Left lung (tissue), 10 donors: ENCODE data around the gene MYO7A. TPM values are rescaled to one million over a fixed set of nuclear protein-coding genes. Genes with fewer than 3 reads are reported as not detected.
A peak's percentile ranks its signal among the peaks of the same experiment; 100 is the strongest.

Experiments
- ATAC-seq: fragments of 200-7000 bp; cut with Tn5 transposase; one replicate; pipeline ENCODE4 v1.9.1; 2020; ENCODE audit warnings: moderate library complexity
- DNase-seq, 4 donors: peaks; one replicate each; pipeline ENCODE4 v3.0.0-alpha.2; 2013 to 2020
- H3K27ac ChIP-seq, 2 donors: fragments of 200-600 bp; sonication (generic) in 1 of 2; one replicate each; pipeline versions ENCODE4 v1.5.0 to v1.8.0; 2020 to 2021
- H3K27me3 ChIP-seq, 2 donors: fragments of 200-600 bp; sonication (generic) in 1 of 2; one replicate each; pipeline versions ENCODE4 v1.5.0 to v1.8.0; 2020 to 2021
- H3K36me3 ChIP-seq, 2 donors: fragments of 200-600 bp; sonication (generic) in 1 of 2; one replicate each; pipeline versions ENCODE4 v1.5.0 to v1.8.0; 2020 to 2021
- H3K4me1 ChIP-seq, 2 donors: fragments of 200-600 bp; one replicate each; pipeline ENCODE4 v1.8.0; 2021
- H3K4me3 ChIP-seq, 2 donors: fragments of 200-600 bp; sonication (generic) in 1 of 2; one replicate each; pipeline versions ENCODE4 v1.5.0 to v1.8.0; 2020 to 2021; ENCODE audit warnings: mild to moderate bottlenecking in 1 of 2
- H3K9me3 ChIP-seq, 2 donors: fragments of 200-600 bp; sonication (generic) in 1 of 2; one replicate each; pipeline versions ENCODE4 v1.5.0 to v1.8.0; 2020 to 2021
- intact Hi-C, 2 donors: fragments of 100-400 bp; cut with DNase I; formaldehyde crosslinking; loops; one replicate each; pipeline versions ENCODE4 v1.11.2 to v1.14.2; 2022
- polyA plus RNA-seq, 6 donors: library from polyadenylated mRNA; unstranded; fragments of 120-200 nt; gene quantifications; one replicate each; pipeline ENCODE4 v1.2.1, GENCODE V29; 2013; ENCODE audit not compliant: insufficient read length in 6 of 6
- total RNA-seq, 2 donors: library from RNA; stranded (reverse); fragmentation: NEBNext Ultra II Directional; extraction: Animal tissue kit (Norgen Biotek cat#: 25700); gene quantifications; one replicate each; pipeline ENCODE4 v1.2.1, GENCODE V29; 2021
- TF ChIP-seq, protein P1 (sequence below), 2 donors: fragments of 200-600 bp; sonication (generic) in 1 of 2; IDR thresholded peaks; one replicate each; pipeline versions ENCODE4 v1.5.0 to v1.8.0; 2021; ENCODE audit warnings: antibody characterized with exemption in 2 of 2
- donor health status: DM: no; HTN: yes; CAD: no.
- donor health status: DM: no; HTN: no; CAD: no.

MYO7A gene
- total and polyA plus RNA-seq, 8 donors: 4.8 to 13.5 (median 5.8) TPM

DNA sequence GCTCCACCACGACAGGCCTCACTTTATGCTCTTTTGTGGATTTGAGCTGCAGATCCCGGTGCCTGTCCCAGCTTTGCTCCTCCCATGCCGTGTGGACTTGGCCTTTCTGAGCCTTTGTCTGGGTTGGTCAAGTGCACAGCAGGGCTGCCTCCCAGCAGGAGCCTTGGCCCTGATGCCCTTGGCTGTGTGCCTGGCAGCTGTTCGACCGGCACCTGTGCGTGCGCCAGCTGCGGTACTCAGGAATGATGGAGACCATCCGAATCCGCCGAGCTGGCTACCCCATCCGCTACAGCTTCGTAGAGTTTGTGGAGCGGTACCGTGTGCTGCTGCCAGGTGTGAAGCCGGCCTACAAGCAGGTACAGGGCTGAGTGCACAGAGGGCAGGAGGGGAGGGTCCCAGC, 46.5 kb downstream of the MYO7A start:
- H3K27ac ChIP-seq: no peak overlapping the region
- peaks cover 0 to 19% of the 10 kb centered on the region in 2 donors for H3K4me1 ChIP-seq
- H3K27me3 ChIP-seq: no peaks in the 10 kb centered on the region
- H3K4me3 ChIP-seq: no peak overlapping the region
- no peaks in the 10 kb centered on the region for H3K36me3 ChIP-seq
- no peaks in the 10 kb centered on the region for H3K9me3 ChIP-seq
- ATAC-seq (no peak), DNase-seq (peak in 1 of 4 donors; percentile 71)
- intact Hi-C loops: no loop called here
- TF ChIP-seq, protein P1, sequence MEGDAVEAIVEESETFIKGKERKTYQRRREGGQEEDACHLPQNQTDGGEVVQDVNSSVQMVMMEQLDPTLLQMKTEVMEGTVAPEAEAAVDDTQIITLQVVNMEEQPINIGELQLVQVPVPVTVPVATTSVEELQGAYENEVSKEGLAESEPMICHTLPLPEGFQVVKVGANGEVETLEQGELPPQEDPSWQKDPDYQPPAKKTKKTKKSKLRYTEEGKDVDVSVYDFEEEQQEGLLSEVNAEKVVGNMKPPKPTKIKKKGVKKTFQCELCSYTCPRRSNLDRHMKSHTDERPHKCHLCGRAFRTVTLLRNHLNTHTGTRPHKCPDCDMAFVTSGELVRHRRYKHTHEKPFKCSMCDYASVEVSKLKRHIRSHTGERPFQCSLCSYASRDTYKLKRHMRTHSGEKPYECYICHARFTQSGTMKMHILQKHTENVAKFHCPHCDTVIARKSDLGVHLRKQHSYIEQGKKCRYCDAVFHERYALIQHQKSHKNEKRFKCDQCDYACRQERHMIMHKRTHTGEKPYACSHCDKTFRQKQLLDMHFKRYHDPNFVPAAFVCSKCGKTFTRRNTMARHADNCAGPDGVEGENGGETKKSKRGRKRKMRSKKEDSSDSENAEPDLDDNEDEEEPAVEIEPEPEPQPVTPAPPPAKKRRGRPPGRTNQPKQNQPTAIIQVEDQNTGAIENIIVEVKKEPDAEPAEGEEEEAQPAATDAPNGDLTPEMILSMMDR (IDR thresholded peaks at IDR 0.05): no peak

DNA sequence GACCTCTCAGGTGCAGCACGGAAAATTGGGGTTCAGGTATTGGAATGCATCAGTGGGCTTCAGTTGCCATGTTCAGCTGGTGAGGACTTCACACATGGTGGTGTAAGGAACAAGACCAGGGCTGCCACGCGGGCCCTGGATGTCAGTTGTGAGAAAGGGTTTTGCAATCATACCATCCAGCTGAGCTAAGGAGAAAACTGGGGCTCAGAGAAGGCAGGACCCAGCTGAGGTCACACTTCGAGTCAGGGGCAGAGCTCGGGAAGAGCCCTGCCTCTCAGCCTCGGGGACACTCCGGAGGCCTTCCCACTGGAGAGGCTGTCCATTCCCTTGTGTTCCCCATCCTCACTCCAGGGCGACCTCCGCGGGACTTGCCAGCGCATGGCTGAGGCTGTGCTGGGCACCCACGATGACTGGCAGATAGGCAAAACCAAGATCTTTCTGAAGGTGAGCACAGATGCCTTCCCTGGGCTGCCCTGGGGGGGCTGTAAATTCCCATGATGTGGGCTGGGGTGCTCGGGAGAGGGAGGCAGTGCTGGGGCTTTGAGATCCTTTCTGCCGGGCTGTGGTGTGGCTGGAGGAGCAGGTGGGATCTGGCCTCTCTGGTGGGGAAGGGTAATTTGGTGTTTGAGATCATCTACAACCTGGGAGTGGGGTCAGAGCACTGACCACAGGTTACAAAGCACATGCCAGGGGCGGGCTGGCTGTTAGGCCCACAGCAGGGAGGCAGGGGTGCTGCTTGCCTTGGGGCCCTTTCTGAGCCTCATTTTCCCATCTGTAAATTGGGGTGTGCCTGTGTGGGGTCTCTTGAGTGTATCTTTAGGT, 47.2 kb downstream of the MYO7A start:
- H3K9me3 ChIP-seq: no peaks in the 10 kb centered on the region
- peak overlapping the region in 1 of 2 donors; percentile 30 for H3K4me3 ChIP-seq
- H3K4me1 ChIP-seq: peaks cover 0 to 19% of the 10 kb centered on the region in 2 donors
- TF ChIP-seq, protein P1 (IDR thresholded peaks at IDR 0.05): no peak
- H3K36me3 ChIP-seq: no peaks in the 10 kb centered on the region
- ATAC-seq: peak; percentile 51
- peak overlapping the region in 1 of 2 donors; percentile 71 for H3K27ac ChIP-seq
- no peaks in the 10 kb centered on the region for H3K27me3 ChIP-seq
- intact Hi-C loops: no loop called here
- DNase-seq: peak in 1 of 4 donors; percentile 76

DNA sequence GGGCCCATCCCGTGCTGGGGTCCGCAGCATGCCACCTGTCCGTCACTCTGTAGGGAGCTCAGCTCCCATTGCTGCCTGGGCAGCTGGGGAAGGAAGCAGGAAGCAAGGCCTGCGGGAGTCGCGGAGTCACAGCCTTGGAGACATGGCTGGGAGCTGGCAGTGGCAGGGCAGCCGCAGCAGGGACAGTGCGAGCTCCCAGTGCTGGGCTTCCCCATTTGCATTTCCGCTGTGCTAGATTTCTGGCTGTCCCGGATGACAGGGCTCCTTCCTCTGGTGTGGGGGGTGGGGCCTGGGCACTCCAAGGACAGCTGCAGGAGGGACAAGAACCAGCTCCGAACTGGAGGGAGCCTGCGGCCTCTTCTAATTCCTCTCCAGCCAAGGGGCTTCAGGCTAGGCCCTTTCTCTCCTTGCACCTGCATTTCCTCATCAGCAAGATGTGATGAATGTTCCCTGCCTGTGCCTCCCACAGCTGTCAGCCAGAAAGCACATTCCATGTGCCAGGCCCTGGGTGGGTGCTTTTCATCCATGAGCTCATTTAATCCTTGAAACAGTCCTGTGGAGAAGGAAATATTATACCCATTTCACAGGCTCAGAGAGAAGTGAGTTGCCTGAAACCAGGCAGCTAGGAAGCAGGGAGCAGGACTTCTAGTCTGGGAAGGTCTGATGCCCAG, 48.0 kb downstream of the MYO7A start:
- TF ChIP-seq, protein P1 (IDR thresholded peaks at IDR 0.05): no peak
- Histone ChIP-seq H3K9me3 (no peaks in the 10 kb centered on the region), H3K36me3 (peaks cover 0 to under 1% of the 10 kb centered on the region in 2 donors), H3K4me1 (peaks cover 0 to 19% of the 10 kb centered on the region in 2 donors), H3K27me3 (no peaks in the 10 kb centered on the region), H3K27ac (peak overlapping the region in 1 of 2 donors; percentile 71), H3K4me3 (peak overlapping the region in 1 of 2 donors; percentile 30)
- intact Hi-C loops: no loop called here
- DNase-seq (peak in 2 of 4 donors; percentile 66 to 87), ATAC-seq (peak; percentile 78)

DNA sequence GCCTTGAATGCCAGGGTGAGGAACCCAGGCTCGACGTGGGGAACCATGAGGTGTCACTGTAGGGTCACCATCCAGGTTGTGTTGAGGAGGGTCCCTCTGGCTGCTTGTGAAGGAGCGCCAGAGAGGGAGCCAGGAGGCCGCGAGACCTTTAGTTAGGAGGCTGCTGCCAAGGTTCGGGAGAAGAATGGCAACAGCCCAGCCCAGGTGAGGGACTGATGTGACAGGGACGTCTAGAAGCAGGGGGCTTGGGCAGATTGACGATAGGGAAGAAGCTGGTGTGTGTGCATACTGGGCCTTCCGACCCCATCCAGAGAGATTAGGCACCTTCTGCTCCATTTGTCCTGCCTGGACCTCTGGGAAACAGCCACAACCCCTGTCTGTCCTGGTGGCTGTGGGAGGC, 49.0 kb downstream of the MYO7A start:
- Histone ChIP-seq H3K27ac (no peak overlapping the region), H3K27me3 (no peaks in the 10 kb centered on the region), H3K9me3 (no peaks in the 10 kb centered on the region), H3K4me1 (peaks cover 0 to 19% of the 10 kb centered on the region in 2 donors), H3K36me3 (peaks cover 0 to 6% of the 10 kb centered on the region in 2 donors), H3K4me3 (no peak overlapping the region)
- TF ChIP-seq, protein P1 (IDR thresholded peaks at IDR 0.05): no peak
- intact Hi-C loops: no loop called here
- no peak for ATAC-seq
- peak in 1 of 4 donors; percentile 42 for DNase-seq

DNA sequence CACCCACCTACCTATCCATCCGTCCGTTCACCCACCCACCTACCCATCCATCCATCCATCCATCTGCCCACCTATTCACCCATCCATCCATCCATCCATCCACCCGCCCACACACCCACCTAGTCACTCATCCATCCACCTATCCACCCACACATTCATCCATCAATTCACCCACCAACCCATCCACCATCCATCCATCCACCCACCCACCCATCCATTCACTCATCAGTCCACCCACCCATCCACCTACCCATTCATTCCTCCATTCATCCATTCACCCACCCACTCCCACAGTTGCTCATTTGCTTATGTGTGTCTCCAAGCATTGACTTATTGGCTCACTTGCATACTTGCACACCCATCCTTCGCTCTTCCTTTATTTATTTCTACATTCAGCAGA, 50.1 kb downstream of the MYO7A start:
- intact Hi-C loops: no loop called here
- no peak for DNase-seq
- Histone ChIP-seq H3K27me3 (no peaks in the 10 kb centered on the region), H3K4me3 (no peak overlapping the region), H3K4me1 (peaks cover 0 to 19% of the 10 kb centered on the region in 2 donors), H3K9me3 (no peaks in the 10 kb centered on the region), H3K27ac (no peak overlapping the region), H3K36me3 (peaks cover 0 to 11% of the 10 kb centered on the region in 2 donors)
- ATAC-seq: no peak
- TF ChIP-seq, protein P1 (IDR thresholded peaks at IDR 0.05): no peak
